NT2/D1 (cell line): ENCODE data around the gene CNOT4.

Experiments
- SUZ12 ChIP-seq: IDR thresholded peaks from 2 replicates; pipeline ENCODE4 v1.6.1; 2011; ENCODE audit not compliant: insufficient read length, insufficient read depth; ENCODE audit errors: extremely low read depth
- YY1 ChIP-seq: IDR thresholded peaks from 2 replicates; pipeline ENCODE4 v1.6.1; 2011; ENCODE audit not compliant: insufficient read length, insufficient read depth
- ZNF274 ChIP-seq: IDR thresholded peaks from 2 replicates; pipeline ENCODE4 v1.6.1; 2011; ENCODE audit warnings: mild to moderate bottlenecking, low read depth, low read length

DNA sequence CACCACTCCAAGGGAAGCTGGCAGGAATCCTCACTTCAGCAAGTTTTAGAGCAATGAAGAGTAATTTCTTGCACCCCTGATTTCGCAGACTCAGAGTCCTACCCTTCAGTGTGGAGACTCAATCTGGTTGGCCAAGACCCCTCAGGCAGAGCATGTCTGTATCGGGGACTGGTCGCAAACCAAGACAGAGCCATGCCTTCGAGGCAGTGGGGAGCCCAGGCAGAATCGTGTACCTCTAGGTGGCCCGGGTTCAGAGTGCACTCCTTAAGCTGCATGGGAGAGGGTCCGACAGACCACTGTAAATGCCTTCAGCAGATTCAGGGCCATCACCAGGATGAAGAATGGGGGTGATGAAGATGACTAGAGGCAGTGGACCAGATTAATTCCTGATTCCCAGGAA is 181.4 kb downstream of the CNOT4 start:
- no peak for TF ChIP-seq YY1
- TF ChIP-seq ZNF274, result no peak
- no peak for TF ChIP-seq SUZ12
